Measurements from ENCODE around the gene RNF212B.

Gene RNF212B

GRCh38 chr14:23320584-23321571, 83.1 kb downstream of the RNF212B start, which contains the start of gene PABPN1:
Gene PABPN1 (plus strand): TSS chr14:23321457. CDS start chr14:23321470, 13 bp downstream.
- DNase-seq (ENCODE audit: low read depth in 2 of 2): peak; percentile 94 to 95

DNA sequence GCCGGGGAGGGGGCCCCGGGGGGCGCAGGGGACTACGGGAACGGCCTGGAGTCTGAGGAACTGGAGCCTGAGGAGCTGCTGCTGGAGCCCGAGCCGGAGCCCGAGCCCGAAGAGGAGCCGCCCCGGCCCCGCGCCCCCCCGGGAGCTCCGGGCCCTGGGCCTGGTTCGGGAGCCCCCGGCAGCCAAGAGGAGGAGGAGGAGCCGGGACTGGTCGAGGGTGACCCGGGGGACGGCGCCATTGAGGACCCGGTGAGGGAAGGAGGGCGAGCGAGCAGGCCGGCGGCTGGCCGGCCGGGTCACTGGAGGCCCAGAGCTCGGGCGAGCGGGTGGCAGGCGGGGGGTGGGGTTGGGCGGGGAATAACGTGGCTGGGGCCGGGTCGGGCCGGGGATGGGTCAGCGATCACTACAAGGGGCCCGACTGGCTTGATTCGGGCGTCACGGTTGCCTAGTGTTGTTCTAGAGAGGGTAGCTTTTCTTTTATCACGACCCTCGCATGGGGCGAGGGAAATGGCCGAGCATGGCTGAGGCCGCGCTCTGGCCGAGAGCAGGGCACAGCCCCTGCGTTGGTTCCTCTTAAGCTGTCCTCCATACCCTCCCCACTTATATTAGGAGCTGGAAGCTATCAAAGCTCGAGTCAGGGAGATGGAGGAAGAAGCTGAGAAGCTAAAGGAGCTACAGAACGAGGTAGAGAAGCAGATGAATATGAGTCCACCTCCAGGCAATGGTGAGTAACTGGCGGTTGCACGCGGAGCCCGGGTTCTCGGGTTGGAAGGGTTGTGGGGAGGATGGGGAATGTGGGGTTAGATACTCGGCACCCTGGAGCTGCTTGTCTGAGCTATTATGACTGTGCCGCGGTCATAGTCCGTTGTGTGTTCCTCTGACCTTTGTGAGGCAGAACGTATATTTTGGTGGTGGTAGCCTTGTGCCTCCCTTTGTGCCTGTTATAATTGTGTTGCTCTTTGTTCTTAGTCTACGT, 84.1 kb downstream of the RNF212B start:
- peak; percentile 35 to 45 for DNase-seq (ENCODE audit: low read depth in 2 of 2)

Data from stimulated activated CD4-positive, alpha-beta T cell treated with anti-CD3 and anti-CD28 coated beads, Interleukin-12 subunit alpha, Interleukin-12 subunit beta, amount 100 ng/mL, for 24 hours (primary cell).